Measurements from ENCODE around the gene ANO6.
"Not testable (repeated sequence)": the region's sequence is repeated elsewhere in the genome, so short reads cannot be mapped to it uniquely, and the experiment has no call there.

Gene ANO6

GRCh38 chr12:45213107-45213506 is 2.8 kb upstream of the ANO6 start:
- DNase-seq (ENCODE audit: low read depth in 2 of 2) = no peak

GRCh38 chr12:45214071-45214470 is 1.8 kb upstream of the ANO6 start:
- DNase-seq (ENCODE audit: low read depth in 2 of 2) = no peak

- no peak for DNase-seq (ENCODE audit: low read depth in 2 of 2)
Observed at GRCh38 chr12:45214749-45215418, 1.0 kb upstream of the ANO6 start.

GRCh38 chr12:45216230-45216982 is 511 bp downstream of the ANO6 start:
- DNase-seq (ENCODE audit: low read depth in 2 of 2) = peak; percentile 13 to 21

GRCh38 chr12:45216983-45217485 is 1.1 kb downstream of the ANO6 start:
- no peak for DNase-seq (ENCODE audit: low read depth in 2 of 2)

- DNase-seq (ENCODE audit: low read depth in 2 of 2) = no peak
Observed at GRCh38 chr12:45217846-45218245, 2.0 kb downstream of the ANO6 start.

- DNase-seq (ENCODE audit: low read depth in 2 of 2) = no peak
Observed at GRCh38 chr12:45219621-45220020, 3.7 kb downstream of the ANO6 start.

- DNase-seq (ENCODE audit: low read depth in 2 of 2) = no peak
Observed at GRCh38 chr12:45220363-45220931, 4.6 kb downstream of the ANO6 start.

GRCh38 chr12:45220969-45221368 is 5.1 kb downstream of the ANO6 start:
- no peak for DNase-seq (ENCODE audit: low read depth in 2 of 2)

- DNase-seq (ENCODE audit: low read depth in 2 of 2) = no peak
Observed at GRCh38 chr12:45223868-45224267, 8.0 kb downstream of the ANO6 start.

GRCh38 chr12:45224311-45224710 is 8.4 kb downstream of the ANO6 start:
- DNase-seq (ENCODE audit: low read depth in 2 of 2) = no peak

GRCh38 chr12:45226021-45226420 is 10.1 kb downstream of the ANO6 start:
- DNase-seq (ENCODE audit: low read depth in 2 of 2) = no peak

- DNase-seq (ENCODE audit: low read depth in 2 of 2) = no peak
Observed at GRCh38 chr12:45227316-45228067, 11.6 kb downstream of the ANO6 start.

GRCh38 chr12:45231515-45232145 is 15.7 kb downstream of the ANO6 start:
- DNase-seq (ENCODE audit: low read depth in 2 of 2) = no peak

GRCh38 chr12:45232146-45232755 is 16.4 kb downstream of the ANO6 start:
- DNase-seq (ENCODE audit: low read depth in 2 of 2) = no peak

- DNase-seq (ENCODE audit: low read depth in 2 of 2) = peak in 1 of 2 donors; percentile 5
Observed at GRCh38 chr12:45232756-45233372, 17.0 kb downstream of the ANO6 start.

GRCh38 chr12:45234139-45234865 is 18.4 kb downstream of the ANO6 start:
- DNase-seq (ENCODE audit: low read depth in 2 of 2) = no peak

- DNase-seq (ENCODE audit: low read depth in 2 of 2) = no peak
Observed at GRCh38 chr12:45235087-45236025, 19.5 kb downstream of the ANO6 start.

- not testable (repeated sequence) for DNase-seq (ENCODE audit: low read depth in 2 of 2)
Observed at GRCh38 chr12:45236383-45236782, 20.5 kb downstream of the ANO6 start.
